HL-60 (cell line): Measurements from ENCODE around the gene ARID5B.

Experiments used
- CTCF ChIP-seq: IDR thresholded peaks from one replicate; pipeline ENCODE4 v1.5.1; 2011; ENCODE audit warnings: low read length, control low read depth, inconsistent platforms; ENCODE audit not compliant: insufficient read depth
- GABPA ChIP-seq: IDR thresholded peaks from 2 replicates; pipeline ENCODE4 v1.6.1; 2012; ENCODE audit warnings: low read depth
- POLR2AphosphoS5 ChIP-seq: IDR thresholded peaks from 2 replicates; pipeline ENCODE4 v1.6.1; 2012; ENCODE audit warnings: low read depth
- REST ChIP-seq: IDR thresholded peaks from 2 replicates; pipeline ENCODE4 v1.6.1; 2012; ENCODE audit warnings: low read depth; ENCODE audit not compliant: insufficient replicate concordance
- SPI1 ChIP-seq: IDR thresholded peaks from 2 replicates; pipeline ENCODE4 v1.6.1; 2012; ENCODE audit warnings: low read depth, mild to moderate bottlenecking, borderline replicate concordance

- no peak for TF ChIP-seq CTCF
- TF ChIP-seq SPI1: no peak
- no peak for TF ChIP-seq GABPA
- no peak for TF ChIP-seq REST
- TF ChIP-seq POLR2AphosphoS5: no peak
These were observed 8.8 kb downstream of the ARID5B start for GRCh38 chr10:61910226-61910805.
